Peyer's patch (tissue), 4 donors: ENCODE results near the gene EEF2K.

Experiments used
- POLR2A ChIP-seq, 2 donors: fragments of 450-650 bp; IDR thresholded peaks; one replicate each; pipeline ENCODE4 v1.5.1; 2017; ENCODE audit warnings: antibody characterized with exemption in 2 of 2, mild to moderate bottlenecking in 2 of 2, moderate library complexity in 2 of 2
- TF ChIP-seq, protein P1 (sequence below), 6 experiments: fragments of 450-650 bp in 4 of 6; fragments of 200-600 bp in 2 of 6; sonication (generic) in 1 of 6; IDR thresholded peaks; one replicate each; pipeline ENCODE4 v1.5.1; 2017 to 2019; ENCODE audit warnings: antibody characterized with exemption in 6 of 6, mild to moderate bottlenecking in 3 of 6, moderate library complexity in 1 of 6

GRCh38 chr16:22320572-22321339, 114.7 kb downstream of the EEF2K start:
- no peak for TF ChIP-seq POLR2A (IDR thresholded peaks at IDR 0.05)
- TF ChIP-seq, protein P1, sequence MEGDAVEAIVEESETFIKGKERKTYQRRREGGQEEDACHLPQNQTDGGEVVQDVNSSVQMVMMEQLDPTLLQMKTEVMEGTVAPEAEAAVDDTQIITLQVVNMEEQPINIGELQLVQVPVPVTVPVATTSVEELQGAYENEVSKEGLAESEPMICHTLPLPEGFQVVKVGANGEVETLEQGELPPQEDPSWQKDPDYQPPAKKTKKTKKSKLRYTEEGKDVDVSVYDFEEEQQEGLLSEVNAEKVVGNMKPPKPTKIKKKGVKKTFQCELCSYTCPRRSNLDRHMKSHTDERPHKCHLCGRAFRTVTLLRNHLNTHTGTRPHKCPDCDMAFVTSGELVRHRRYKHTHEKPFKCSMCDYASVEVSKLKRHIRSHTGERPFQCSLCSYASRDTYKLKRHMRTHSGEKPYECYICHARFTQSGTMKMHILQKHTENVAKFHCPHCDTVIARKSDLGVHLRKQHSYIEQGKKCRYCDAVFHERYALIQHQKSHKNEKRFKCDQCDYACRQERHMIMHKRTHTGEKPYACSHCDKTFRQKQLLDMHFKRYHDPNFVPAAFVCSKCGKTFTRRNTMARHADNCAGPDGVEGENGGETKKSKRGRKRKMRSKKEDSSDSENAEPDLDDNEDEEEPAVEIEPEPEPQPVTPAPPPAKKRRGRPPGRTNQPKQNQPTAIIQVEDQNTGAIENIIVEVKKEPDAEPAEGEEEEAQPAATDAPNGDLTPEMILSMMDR (IDR thresholded peaks at IDR 0.05) = no peak
